Central memory CD8-positive, alpha-beta T cell (primary cell): ENCODE data around the gene UST.

Experiments
- ATAC-seq: fragments of 150-1000 bp; cut with Tn5 transposase; replicated peaks from 2 replicates; pipeline ENCODE4 v1.10.0; 2022; ENCODE audit warnings: mild to moderate bottlenecking, moderate FRiP score, moderate number of reproducible peaks; ENCODE audit not compliant: poor library complexity, severe bottlenecking; ENCODE audit errors: extremely low read depth
- DNase-seq, 2 donors: peaks; one replicate each; pipeline ENCODE4 v3.0.0; 2021; ENCODE audit warnings: low spot score in 2 of 2
- H3K27ac Mint-ChIP-seq: one replicate; pipeline ENCODE4 v1.8.0; 2022; ENCODE audit warnings: low read depth, mild to moderate bottlenecking, moderate library complexity, mixed read lengths
- H3K27me3 Mint-ChIP-seq: one replicate; pipeline ENCODE4 v1.8.0; 2022; ENCODE audit warnings: mixed read lengths
- H3K36me3 Mint-ChIP-seq: one replicate; pipeline ENCODE4 v1.8.0; 2022; ENCODE audit warnings: mild to moderate bottlenecking, moderate library complexity, mixed read lengths; ENCODE audit not compliant: insufficient read depth
- H3K4me1 Mint-ChIP-seq: one replicate; pipeline ENCODE4 v1.8.0; 2022; ENCODE audit warnings: mixed read lengths
- H3K4me3 Mint-ChIP-seq: one replicate; pipeline ENCODE4 v1.8.0; 2022; ENCODE audit warnings: mild to moderate bottlenecking, moderate library complexity, mixed read lengths
- H3K9me3 Mint-ChIP-seq: one replicate; pipeline ENCODE4 v1.8.0; 2022; ENCODE audit warnings: mixed read lengths

UST gene

GRCh38 chr6:148983101-148983761 lies 236.4 kb downstream of the UST start:
- Mint-ChIP-seq H3K27ac (no peak overlapping the region), H3K9me3 (no peaks in the 10 kb centered on the region), H3K4me3 (no peak overlapping the region), H3K4me1 (no peaks in the 10 kb centered on the region), H3K36me3 (peaks cover 2% of the 10 kb centered on the region), H3K27me3 (no peaks in the 10 kb centered on the region)
- ATAC-seq (no peak), DNase-seq (no peak)

GRCh38 chr6:148983966-148984365 lies 237.1 kb downstream of the UST start:
- DNase-seq, result no peak
- Mint-ChIP-seq H3K9me3 (no peaks in the 10 kb centered on the region), H3K4me3 (no peak overlapping the region), H3K36me3 (peaks cover 4% of the 10 kb centered on the region), H3K27ac (no peak overlapping the region), H3K4me1 (no peaks in the 10 kb centered on the region), H3K27me3 (no peaks in the 10 kb centered on the region)
- ATAC-seq, result no peak

- Mint-ChIP-seq H3K4me3 (no peak overlapping the region), H3K9me3 (no peaks in the 10 kb centered on the region), H3K36me3 (peaks cover 4% of the 10 kb centered on the region), H3K27me3 (no peaks in the 10 kb centered on the region), H3K4me1 (no peaks in the 10 kb centered on the region), H3K27ac (no peak overlapping the region)
- ATAC-seq, result no peak
- no peak for DNase-seq
Observed at GRCh38 chr6:148984531-148985056, 237.8 kb downstream of the UST start.

- DNase-seq (no peak), ATAC-seq (no peak)
- H3K4me1 Mint-ChIP-seq, result no peaks in the 10 kb centered on the region
- no peak overlapping the region for H3K4me3 Mint-ChIP-seq
- H3K27ac Mint-ChIP-seq, result no peak overlapping the region
- no peaks in the 10 kb centered on the region for H3K9me3 Mint-ChIP-seq
- peaks cover 5% of the 10 kb centered on the region for H3K36me3 Mint-ChIP-seq
- no peaks in the 10 kb centered on the region for H3K27me3 Mint-ChIP-seq
Observed at GRCh38 chr6:148985499-148985898, 238.7 kb downstream of the UST start.

GRCh38 chr6:148986608-148987007 lies 239.8 kb downstream of the UST start:
- H3K36me3 Mint-ChIP-seq, result peaks cover 7% of the 10 kb centered on the region
- no peaks in the 10 kb centered on the region for H3K27me3 Mint-ChIP-seq
- no peak overlapping the region for H3K27ac Mint-ChIP-seq
- no peaks in the 10 kb centered on the region for H3K9me3 Mint-ChIP-seq
- DNase-seq (no peak), ATAC-seq (no peak)
- no peaks in the 10 kb centered on the region for H3K4me1 Mint-ChIP-seq
- no peak overlapping the region for H3K4me3 Mint-ChIP-seq

GRCh38 chr6:148987982-148988381 lies 241.2 kb downstream of the UST start:
- Mint-ChIP-seq H3K4me1 (no peaks in the 10 kb centered on the region), H3K9me3 (no peaks in the 10 kb centered on the region), H3K4me3 (no peak overlapping the region), H3K27me3 (no peaks in the 10 kb centered on the region), H3K27ac (no peak overlapping the region), H3K36me3 (peaks cover 7% of the 10 kb centered on the region)
- no peak for DNase-seq
- ATAC-seq, result no peak

- Mint-ChIP-seq H3K27ac (no peak overlapping the region), H3K9me3 (no peaks in the 10 kb centered on the region), H3K36me3 (peaks cover 9% of the 10 kb centered on the region), H3K4me3 (no peak overlapping the region), H3K4me1 (no peaks in the 10 kb centered on the region), H3K27me3 (no peaks in the 10 kb centered on the region)
- no peak for ATAC-seq
- no peak for DNase-seq
Observed at GRCh38 chr6:148989585-148989984, 242.8 kb downstream of the UST start.

GRCh38 chr6:148990403-148990802 lies 243.6 kb downstream of the UST start:
- Mint-ChIP-seq H3K4me1 (no peaks in the 10 kb centered on the region), H3K27ac (no peak overlapping the region), H3K36me3 (peaks cover 9% of the 10 kb centered on the region), H3K27me3 (no peaks in the 10 kb centered on the region), H3K9me3 (no peaks in the 10 kb centered on the region), H3K4me3 (no peak overlapping the region)
- DNase-seq, result no peak
- ATAC-seq, result no peak

GRCh38 chr6:148996815-148997214 lies 250.0 kb downstream of the UST start:
- H3K9me3 Mint-ChIP-seq, result no peaks in the 10 kb centered on the region
- H3K27ac Mint-ChIP-seq, result peak overlapping the region; percentile 29
- ATAC-seq, result no peak
- H3K4me3 Mint-ChIP-seq, result no peak overlapping the region
- H3K36me3 Mint-ChIP-seq, result peaks cover 7% of the 10 kb centered on the region
- no peaks in the 10 kb centered on the region for H3K27me3 Mint-ChIP-seq
- H3K4me1 Mint-ChIP-seq, result peaks cover 35% of the 10 kb centered on the region
- no peak for DNase-seq

- H3K27ac Mint-ChIP-seq, result no peak overlapping the region
- no peak overlapping the region for H3K4me3 Mint-ChIP-seq
- DNase-seq (no peak), ATAC-seq (no peak)
- H3K27me3 Mint-ChIP-seq, result no peaks in the 10 kb centered on the region
- peaks cover 35% of the 10 kb centered on the region for H3K4me1 Mint-ChIP-seq
- no peaks in the 10 kb centered on the region for H3K9me3 Mint-ChIP-seq
- H3K36me3 Mint-ChIP-seq, result peaks cover 7% of the 10 kb centered on the region
Observed at GRCh38 chr6:148997865-148998264, 251.0 kb downstream of the UST start.

GRCh38 chr6:148998704-148999103 lies 251.9 kb downstream of the UST start:
- Mint-ChIP-seq H3K27me3 (no peaks in the 10 kb centered on the region), H3K9me3 (no peaks in the 10 kb centered on the region), H3K4me1 (peaks cover 35% of the 10 kb centered on the region), H3K4me3 (no peak overlapping the region), H3K36me3 (peaks cover 7% of the 10 kb centered on the region), H3K27ac (no peak overlapping the region)
- no peak for DNase-seq
- no peak for ATAC-seq

- Mint-ChIP-seq H3K4me1 (peaks cover 35% of the 10 kb centered on the region), H3K27me3 (no peaks in the 10 kb centered on the region), H3K36me3 (peaks cover 4% of the 10 kb centered on the region), H3K27ac (no peak overlapping the region), H3K4me3 (no peak overlapping the region), H3K9me3 (no peaks in the 10 kb centered on the region)
- DNase-seq, result no peak
- ATAC-seq, result no peak
Observed at GRCh38 chr6:148999501-148999900, 252.7 kb downstream of the UST start.

- Mint-ChIP-seq H3K27me3 (no peaks in the 10 kb centered on the region), H3K36me3 (peaks cover 6% of the 10 kb centered on the region)
Observed at GRCh38 chr6:148999929-149000468, 253.2 kb downstream of the UST start.

More at GRCh38 chr6:148999929-149000468, 253.2 kb downstream of the UST start:
- Mint-ChIP-seq H3K27ac (peak overlapping the region; percentile 87), H3K9me3 (no peaks in the 10 kb centered on the region), H3K4me1 (peaks cover 35% of the 10 kb centered on the region), H3K4me3 (peak overlapping the region; percentile 45)
- ATAC-seq, result no peak
- no peak for DNase-seq
